GM12892 (cell line): ENCODE data around the gene DNAJB5.

Experiments used
- POLR2A ChIP-seq: IDR thresholded peaks from 2 replicates; pipeline ENCODE4 v1.6.1; 2011; ENCODE audit warnings: low read depth, low read length, control low read depth
- TAF1 ChIP-seq: IDR thresholded peaks from 2 replicates; pipeline ENCODE4 v1.6.1; 2011; ENCODE audit warnings: low read depth, mild to moderate bottlenecking, control low read depth, low read length, borderline replicate concordance

GRCh38 chr9:34996905-34997279 lies 7.3 kb downstream of the DNAJB5 start:
- TF ChIP-seq TAF1, result no peak
- no peak for TF ChIP-seq POLR2A
